GM18951 (cell line): ENCODE data around the gene OTULIN.

Experiments used
- POLR2A ChIP-seq: IDR thresholded peaks from 4 replicates; pipeline ENCODE4 v1.6.1; 2011; ENCODE audit warnings: mild to moderate bottlenecking; ENCODE audit not compliant: insufficient read length, insufficient read depth; ENCODE audit errors: extremely low read depth
- in situ Hi-C: fragments of 300-500 bp; cut with MboI; formaldehyde crosslinking; loops from one replicate; pipeline ENCODE4 v1.12.0; 2022; ENCODE audit warnings: low sequenced_read_pairs, mixed read lengths, inconsistent platforms; ENCODE audit not compliant: unreplicated experiment

OTULIN gene

DNA sequence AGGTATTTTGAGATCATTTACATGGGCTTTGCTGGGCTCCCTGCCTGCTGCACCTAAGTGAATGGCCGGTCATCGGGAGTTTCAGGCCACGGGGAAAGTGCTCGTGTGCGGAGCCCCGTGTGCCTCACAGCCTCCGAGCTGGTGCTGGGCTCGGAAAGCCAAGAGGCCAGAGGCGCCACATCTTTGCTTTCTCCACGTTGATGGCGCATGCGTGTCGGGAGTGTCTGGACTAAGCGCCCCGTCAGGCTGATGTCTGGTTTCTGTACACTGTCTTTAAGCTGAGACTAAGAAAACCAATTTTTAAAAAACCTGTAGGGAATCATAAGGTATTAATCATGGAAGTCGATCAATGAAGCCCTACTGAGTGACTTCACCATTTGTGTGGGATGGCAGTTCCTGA is 69.1 kb downstream of the OTULIN start:
- no peak for TF ChIP-seq POLR2A
- in situ Hi-C loops = loop anchor here (5.0 kb wide), 1 partner anchor 269 kb away; no protein-coding TSS in a partner anchor

DNA sequence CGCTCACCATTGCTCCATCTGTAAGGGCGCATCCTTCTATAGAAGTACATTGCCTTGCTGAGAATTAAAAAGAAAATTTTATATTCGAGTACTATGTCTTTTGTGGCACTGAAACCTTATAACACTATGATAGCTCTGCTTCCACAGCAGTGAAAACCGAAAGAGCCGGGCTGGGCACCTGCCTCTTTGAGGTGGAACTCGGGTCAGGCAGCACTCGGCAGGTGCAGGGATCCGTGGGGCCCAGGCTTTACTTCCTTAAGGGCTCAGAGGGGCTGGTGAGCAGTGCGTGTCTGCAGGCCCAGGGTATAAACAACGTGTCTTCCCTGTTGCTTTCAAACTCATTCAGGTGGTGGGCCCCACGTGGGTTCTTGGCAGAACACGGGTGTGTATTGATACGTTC is 69.9 kb downstream of the OTULIN start:
- in situ Hi-C loops = loop anchor here (5.0 kb wide), 1 partner anchor 268 kb away; no protein-coding TSS in a partner anchor
- TF ChIP-seq POLR2A = no peak

DNA sequence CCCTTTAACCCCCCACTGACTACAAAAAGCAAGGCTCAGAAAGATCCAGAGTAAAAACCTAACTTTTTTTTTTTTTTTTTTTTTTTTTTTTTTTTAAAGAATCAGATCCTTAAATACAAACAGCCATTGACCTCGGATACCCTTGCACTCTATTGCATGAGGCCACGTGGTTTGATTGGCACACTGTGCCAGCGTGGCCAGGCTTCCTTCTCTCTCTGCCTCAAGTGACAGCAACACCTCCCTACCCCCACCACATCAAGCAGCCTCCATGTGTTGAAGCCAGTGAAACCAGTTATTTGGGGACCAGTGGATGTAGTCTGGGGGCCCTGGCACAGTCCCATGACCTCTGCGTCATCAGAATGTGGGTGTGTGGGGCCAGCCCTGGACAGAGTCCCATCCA is 71.4 kb downstream of the OTULIN start:
- TF ChIP-seq POLR2A = no peak
- in situ Hi-C loops = no loop called here

DNA sequence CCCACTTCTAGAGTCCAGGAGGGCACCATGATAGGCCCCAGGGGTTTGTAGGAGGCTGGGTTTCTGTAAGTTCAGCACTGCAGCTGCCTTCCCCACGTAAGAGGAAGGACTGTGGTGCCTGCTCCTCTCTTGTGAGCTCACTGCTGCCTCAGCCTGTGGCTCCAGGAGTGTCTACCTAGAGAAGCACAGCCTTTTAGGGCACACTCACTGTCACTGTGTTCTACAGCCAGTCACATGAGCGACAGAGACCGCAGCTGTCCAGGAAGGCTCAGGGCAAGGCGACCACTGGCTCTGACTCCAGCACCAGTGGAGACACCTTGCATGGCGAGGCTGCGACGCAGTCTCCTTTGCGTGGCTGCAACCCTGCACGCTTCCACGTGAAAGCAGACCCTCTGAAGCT is 72.8 kb downstream of the OTULIN start:
- in situ Hi-C loops = no loop called here
- no peak for TF ChIP-seq POLR2A

DNA sequence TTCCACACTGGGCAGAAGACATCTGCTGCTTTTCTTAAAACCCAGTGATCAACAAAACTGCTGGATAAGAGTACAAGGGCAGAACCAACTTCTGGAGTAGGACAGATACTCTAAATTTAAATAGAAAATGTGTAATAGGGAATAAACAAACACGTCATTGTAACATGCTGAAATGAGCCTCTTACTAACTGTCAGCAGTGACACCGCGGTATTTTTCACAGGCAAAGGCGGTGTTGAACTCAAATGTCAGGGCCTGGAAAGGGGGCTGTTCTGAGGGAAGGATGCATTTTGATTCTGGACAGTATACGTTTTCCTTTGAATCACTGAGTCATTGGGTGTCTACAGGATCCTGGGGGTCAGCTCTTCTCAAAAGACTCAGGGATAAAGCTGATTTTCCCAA is 73.5 kb downstream of the OTULIN start:
- in situ Hi-C loops = no loop called here
- TF ChIP-seq POLR2A = no peak

DNA sequence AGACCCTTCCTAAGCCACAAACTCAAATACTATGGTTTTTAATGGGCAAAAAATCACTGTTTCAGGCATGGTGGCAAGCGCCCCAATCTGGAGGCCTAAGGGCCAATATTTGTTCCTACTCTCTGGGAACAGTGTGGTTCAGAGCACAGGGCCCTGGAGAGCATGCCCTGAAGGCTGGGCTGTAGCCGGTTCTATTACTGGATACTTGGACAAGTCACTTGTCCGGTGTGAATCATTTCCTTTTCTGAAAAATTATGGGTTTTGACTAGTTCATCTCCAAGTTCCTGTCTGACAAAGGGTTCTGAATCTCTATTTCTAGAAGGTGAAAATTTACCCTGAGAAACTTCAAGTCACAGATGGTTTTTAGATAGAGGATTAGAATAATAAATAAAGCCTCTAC is 75.0 kb downstream of the OTULIN start:
- in situ Hi-C loops = no loop called here

DNA sequence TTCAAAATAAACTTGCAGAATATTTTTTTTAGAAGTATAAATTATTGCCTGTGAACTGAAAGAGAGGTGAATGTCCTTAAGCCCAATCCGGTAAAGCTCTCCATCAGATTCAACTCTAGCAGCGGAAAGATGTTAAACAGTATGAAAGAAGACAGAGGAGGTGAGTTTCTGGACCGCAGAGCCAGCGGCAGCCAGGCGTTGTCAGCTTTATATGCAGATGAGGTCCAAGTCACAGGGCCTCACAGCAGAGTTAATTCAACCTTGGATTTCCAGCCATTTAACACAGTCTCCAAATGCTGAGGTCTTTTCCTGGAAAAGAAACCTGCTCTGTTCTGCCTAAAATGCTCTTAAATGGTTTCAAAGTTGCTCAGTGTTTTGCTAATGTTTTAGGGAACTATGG is 75.5 kb downstream of the OTULIN start:
- in situ Hi-C loops = no loop called here
- TF ChIP-seq POLR2A = no peak

More for the DNA sequence above, 75.0 kb downstream of the OTULIN start:
- no peak for TF ChIP-seq POLR2A

DNA sequence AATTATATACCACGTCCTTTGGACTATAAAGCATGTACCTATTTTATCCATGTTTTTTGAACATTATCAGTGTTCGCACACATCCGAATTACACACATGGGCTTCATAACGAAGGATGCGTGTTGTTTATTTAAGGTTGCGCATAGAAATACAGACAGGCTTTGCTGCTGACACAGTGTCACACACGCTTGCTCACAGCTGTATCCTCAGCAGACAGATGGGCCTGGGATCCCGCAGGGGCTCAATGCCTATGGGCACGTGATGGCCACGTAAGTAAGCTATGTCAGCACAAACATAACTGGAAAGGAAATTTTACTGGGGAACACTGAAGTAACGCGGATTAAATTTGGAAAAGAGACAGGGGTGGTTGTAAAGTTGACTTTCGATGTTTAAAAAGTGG is 76.6 kb downstream of the OTULIN start:
- in situ Hi-C loops = no loop called here
- no peak for TF ChIP-seq POLR2A

DNA sequence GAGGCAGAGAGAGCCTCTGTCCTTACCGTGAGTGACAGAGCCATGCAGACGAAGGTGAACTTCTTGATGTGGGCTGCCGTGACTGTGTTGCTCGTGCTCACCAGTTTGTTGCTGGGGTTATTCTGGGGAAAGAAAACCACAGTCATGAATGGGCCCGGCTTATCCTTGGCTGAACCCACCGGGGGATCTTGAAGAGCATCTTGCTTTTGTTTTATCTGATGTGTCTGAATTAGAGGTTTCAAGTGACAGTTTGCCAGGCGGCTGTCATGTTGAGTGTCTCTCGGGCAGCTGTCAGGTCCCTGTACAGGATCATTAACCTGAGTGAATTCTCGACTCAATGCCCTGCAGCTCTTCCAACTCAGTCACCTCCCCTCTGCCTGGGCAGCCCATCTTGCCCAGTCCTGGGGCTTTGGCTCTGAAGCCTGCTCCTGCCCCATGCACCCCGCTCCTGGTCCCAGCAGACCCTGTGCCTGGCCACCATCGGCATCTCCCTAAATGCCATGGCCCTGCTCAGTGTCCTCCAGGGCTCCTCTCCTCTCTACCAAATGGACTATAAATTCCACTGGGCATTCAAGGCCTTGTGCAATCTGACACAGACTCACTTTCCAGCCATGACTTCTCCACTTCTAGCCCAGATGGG is 77.4 kb downstream of the OTULIN start:
- TF ChIP-seq POLR2A = no peak

DNA sequence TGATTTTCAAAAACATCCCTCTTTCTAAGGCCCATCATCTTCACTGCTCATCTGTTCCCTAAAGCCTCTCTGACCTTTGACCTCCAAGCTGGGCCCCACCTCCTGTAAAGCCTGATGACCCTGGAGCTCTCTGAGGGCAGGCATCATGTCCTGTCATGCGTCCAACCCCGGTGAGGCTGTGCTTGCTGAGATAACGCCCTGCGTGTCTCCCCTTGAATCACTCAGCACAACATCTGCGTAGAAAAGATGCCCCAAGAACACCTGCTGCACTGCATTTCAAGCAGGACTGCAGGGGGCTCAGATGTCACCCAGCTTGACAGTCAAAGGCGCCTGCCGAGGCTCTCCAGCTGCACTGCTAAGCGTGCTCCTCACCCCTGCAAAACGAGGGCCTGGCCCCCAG is 78.0 kb downstream of the OTULIN start:
- TF ChIP-seq POLR2A = no peak

More for the DNA sequence above, 77.4 kb downstream of the OTULIN start:
- in situ Hi-C loops = no loop called here

DNA sequence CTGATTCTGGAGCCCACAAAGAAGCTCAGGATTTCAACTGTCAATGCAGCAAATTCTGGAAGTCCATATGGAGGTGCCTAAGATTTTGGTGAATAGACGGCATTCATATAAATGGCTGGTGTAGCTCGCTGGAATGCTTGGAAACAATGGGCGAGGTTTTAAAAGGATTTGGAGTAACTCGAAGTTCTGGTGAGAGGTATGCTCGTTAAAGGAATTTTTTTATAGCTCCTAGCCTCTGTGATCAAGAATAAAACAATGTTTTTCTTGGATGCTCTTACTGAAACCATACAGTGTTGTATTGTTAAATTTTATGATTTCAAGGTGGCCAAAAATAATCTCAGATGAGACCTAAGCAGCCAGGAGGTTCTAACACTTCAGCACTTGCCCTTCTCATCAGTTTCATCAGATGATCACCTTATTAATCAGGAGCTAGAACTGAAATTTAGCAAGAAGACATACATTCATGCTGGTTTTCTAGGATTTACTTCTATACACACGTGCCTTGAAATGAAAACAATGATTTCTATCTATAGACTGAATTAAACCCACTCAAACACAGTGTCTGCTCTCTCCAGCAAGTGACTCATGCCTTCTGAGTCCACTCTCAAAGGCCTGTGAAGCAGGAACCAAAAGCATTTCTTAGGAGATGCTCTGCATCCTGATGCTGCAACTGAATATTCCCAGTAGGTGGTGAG is 79.2 kb downstream of the OTULIN start:
- in situ Hi-C loops = no loop called here
- TF ChIP-seq POLR2A = no peak

More for the DNA sequence above, 78.0 kb downstream of the OTULIN start:
- in situ Hi-C loops = no loop called here

DNA sequence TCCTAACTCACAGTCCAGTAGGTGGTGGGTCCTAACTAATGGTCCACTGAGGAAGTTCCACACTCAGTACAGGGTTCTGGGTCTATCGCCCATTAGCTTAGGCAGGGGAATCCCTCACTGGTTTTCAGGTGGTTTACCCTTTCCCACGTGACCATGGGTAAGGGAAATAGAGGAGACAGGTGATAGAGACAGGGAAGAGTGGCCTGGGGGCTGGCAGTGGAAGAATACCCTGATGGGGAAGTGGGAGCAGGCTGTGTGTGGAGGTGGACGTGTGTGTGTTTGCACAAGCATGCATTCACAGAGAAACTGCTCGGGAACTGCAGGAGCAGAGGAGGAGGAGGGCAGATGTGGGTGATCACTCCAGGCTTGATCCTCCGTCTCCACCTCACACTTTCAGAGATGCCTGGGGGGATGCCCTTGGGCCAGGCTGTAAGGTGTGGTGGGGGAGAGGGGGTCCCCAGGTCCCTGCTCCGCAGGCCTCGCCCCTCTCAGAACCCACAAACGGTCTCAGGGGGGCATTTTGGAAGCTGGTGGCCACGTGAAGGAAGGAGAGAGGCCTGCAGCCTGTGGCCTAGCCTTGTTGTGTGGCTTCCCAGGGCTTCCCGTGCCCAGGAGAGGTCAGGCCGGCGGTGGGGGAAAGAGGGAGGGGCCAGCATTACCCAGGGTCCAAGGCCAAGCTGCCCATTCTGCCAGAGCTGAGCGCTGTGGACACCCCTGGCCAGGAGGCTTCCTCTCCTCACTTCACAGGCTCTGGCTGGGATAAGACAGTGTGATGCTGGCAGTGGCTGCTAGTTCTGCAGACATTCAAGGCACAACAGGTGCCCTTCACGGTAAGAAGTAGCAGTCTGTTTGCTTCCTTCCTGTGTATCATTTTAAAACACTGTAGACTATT is 80.0 kb downstream of the OTULIN start:
- in situ Hi-C loops = no loop called here
- TF ChIP-seq POLR2A = no peak

DNA sequence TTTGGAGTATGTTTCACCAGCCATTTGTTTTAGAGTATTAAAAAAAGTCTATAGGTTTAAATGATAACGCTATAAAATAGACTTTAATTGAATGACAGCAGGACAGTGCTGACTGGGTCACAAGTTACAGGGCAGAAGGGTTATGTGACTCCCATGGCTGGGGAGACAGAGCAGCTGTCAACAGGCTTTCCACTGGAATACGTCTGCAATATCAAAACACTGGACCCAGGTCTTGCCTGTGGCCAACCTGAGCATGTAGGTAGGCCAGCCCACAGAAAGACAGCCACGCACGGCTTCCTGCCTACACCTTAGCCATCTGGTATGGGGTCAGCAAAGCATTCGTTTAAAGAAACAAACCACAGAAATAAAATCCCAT is 80.7 kb downstream of the OTULIN start:
- in situ Hi-C loops = no loop called here
- TF ChIP-seq POLR2A = no peak
